IPS DF 19.7 (cell line): ENCODE results near the gene NFIB.

Experiments used
- DNase-seq: peaks from one replicate; pipeline ENCODE4 v3.0.0-alpha.2; 2013; ENCODE audit warnings: low read depth, low spot score

NFIB gene

DNA sequence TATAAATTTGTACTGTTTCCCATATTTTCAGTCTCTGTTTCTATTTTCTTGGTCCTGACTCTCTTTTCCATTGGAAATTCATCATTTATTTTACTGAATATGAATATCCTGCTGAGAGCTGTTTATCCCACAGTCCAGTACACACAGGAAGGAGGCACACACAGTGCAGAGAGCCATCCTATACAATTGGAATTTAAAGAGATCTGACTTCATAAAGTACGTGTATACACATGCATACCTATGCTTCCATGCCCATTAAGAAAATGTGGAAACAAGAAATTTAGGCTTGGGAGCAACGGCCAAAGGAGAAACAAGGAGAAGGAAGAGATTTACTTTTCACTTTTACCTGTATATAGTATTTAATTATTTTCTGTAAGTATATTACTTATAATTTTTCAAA lies 99.2 kb downstream of the NFIB start:
- DNase-seq: no peak

DNA sequence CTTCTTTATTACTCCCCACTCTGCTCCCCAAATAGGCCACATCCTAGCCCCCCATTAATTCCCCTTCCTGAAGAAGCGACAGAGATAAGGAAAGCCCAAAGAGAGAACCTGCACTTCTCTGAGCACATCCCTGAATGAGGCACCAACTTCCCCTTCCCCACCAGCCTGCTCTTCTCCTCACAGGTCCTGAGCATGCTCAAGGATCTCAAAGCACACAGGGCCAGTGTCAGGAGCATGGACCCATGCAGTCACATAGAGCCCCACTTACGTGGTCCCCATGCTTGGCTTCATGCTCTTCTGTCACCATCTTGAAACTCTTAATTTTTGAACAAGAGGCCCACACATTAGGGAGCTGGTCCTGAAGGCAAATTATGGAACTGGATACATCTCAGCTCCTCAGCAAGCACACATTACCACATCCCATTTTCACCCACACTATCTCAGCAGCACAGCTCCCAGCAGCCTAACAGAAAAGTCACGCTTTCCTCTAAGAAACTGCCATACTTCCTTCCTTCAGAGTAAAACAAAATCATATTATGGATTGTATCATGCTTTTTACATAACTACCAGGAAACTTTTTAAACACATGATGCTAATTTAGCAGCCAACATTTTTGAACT lies 99.8 kb downstream of the NFIB start:
- no peak for DNase-seq

DNA sequence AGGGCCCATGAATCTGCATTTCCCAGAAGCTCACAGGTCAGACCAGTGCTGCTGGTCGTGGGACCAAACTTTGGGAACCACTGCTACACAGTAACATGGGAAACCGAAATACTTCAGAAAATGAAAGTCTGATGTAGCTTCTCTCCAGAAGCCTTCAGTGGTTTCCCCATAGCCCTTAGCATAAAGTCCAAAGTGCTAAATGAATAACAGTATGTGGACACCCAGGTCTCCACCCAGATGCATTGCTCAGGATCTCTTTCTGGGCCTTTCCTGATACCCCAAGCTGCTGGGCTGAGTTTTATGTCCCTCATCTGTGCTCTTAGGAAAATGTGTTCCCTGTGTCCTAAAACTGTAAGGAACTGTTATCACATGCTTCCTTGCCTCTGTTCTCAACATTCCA lies 100.4 kb downstream of the NFIB start:
- no peak for DNase-seq

DNA sequence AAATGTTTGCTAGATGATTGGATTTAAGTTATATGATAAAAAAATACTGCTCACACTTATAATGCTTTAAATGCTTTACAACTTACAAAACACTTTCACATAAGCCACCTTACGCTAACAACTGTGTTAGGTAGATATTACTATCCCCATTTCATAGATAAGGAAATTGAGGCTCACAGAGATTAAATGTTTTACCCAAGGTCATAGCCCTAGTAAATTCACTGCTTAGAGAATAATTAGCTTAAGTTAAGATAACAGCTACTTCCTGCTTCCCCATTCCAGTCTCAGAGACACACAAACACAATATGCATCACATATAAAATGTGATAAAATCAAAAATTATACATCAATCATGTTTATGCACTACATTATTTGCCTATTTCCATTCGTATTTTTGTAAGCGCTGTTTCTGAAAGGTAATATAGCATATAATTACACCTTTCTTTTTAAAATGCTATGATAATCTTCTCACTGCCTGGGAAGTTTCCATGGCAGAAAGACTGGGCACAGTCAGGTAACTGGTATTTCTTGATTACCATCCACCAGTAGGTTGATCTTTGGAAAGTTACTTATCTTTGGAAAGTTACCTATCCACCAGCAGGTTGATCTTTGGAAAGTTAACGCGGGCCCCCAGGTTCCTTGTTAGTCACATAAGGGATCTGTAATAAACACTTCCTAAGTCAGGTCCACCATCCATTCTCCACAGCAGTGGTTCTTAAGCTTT lies 101.1 kb downstream of the NFIB start:
- no peak for DNase-seq

DNA sequence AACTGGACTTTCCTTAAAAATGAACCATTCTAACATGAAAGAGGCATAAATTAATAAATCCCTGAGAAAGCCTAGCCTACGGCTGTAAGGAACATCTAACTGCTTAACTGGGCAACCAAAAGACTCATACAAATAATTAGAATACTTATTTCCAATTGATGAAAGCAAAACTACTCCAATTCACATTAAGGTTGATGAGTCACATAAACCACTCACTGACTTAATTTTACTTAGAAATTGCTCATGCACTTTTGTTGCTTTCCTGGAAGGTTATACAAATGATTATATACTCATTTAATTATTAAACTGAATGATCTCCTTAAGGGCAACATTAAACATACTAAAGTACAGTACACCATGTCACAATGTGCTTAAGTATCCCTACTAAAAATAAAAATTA lies 101.9 kb downstream of the NFIB start:
- no peak for DNase-seq

DNA sequence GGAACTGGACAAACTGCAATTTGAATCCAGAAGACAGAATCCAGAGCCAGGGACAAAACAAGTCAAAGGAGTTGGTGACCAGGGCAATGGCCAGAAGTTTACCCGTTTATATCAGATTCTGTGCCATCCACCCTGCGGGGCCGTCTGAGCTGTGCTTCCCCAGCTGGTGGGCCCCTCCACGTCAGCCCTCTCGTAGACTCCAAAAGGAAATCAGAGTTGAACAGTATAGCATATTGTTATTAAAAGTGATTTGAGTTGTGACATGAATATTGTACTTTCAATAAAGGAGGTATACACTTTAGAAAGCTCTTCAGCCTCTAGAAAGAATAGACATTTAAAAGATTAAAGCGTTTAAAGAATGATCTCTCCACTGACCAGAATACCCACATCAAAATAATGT lies 102.4 kb downstream of the NFIB start:
- no peak for DNase-seq

DNA sequence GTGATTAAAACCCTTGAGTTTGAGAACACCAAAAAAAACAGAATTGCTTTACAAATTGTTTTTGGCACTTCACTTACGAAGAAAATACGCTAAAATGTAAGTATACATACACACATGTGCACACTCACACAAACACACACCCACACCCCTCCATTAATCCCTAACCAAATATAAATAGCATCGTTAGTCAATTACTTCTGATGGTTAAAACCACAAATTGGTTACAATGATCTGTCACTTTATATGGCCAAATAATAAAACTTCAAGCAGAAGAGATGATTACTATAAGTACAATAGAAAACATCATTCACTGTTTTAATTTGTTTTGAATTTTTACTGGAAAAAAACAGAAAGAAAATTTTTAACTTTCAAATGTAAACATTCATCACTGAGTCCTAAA lies 103.5 kb downstream of the NFIB start:
- DNase-seq: no peak

DNA sequence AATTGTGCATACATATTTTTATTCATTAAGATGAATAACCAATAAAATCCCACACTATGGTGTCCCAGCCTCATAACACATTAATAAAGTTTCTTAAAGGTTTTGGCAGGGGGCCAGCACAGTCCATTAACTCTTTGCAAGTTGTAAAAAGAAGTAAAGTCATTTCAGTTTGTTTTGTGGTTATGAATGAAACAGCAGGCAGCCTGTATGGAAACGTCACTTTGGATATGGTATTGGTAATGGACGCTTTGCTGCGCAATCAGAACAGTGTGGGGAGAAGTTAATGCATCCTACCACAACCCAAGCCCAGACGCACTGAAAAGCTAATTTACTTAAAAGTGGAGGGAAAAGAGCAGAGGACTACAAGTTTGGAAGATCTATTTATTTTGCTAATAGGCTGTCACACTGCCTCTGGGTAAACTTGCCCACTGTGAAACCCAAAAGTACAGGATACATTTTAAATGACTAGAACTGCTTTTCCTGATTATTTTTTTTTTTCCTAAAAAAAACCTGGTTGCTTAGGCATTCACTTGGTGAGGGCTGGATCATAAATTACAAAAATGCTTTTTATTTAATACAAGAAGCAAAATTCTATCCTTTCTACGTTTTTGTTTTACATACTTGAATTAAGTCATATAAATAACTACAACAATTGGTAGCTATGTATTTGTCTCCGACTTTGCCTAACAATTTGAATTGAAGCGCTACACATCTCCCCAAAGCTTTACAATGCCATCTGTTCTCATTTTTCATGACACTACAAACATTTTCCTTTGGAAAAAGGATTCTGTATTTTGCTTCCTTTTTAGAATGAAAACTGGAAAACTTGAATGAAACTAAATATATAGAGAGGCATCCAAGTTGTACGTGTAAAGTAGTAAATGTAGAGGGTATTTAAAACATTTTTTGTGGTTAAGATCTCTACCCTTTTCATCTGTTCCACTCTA lies 104.3 kb downstream of the NFIB start:
- no peak for DNase-seq

DNA sequence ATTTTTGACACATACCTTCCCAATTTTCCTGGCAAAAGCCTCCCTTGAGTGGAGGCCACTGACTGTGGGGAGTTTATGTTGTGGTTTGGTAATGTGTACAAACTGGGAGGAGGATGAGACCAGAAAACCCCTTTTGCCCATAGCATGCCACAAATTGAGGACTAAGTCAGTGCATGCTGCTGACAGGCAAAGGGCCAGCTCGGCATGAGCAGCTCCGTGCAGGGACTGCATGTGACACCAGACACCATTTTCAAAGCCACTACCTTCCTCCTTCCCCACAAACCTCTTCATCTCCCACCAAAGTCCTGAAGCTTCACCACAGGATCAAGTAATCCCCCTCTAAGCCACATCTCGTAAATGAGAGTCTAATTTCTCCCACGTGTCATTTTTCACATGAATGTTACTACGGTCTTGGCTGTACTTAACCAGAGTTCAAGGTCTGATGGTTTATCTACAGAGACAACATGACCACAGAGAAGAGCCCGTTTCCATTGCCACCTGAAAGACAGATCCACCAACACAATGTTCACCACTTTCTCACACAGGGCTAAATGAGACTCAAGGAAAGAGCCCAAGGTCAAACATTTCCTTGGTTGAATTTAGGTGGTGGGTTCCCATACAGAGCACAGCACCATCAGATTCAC lies 106.5 kb downstream of the NFIB start:
- DNase-seq: no peak

DNA sequence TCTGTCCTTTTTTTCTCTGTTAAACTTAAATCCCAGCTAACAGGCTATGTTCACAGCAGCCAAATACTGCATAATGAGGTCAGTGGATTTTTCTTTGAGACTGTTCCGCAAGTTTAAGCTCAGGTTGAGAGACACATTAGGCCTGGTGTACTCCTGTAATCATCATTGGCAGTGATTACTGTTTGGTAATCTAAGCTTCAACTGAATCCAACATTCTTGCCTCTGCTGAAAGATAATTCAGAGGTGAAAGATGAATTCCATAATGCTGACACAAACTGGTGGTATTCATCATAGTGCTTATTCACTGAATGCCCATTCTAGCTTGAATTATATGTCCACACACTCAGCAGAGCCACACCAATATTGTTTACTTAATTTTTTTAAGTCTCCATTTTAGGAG lies 108.5 kb downstream of the NFIB start:
- no peak for DNase-seq

DNA sequence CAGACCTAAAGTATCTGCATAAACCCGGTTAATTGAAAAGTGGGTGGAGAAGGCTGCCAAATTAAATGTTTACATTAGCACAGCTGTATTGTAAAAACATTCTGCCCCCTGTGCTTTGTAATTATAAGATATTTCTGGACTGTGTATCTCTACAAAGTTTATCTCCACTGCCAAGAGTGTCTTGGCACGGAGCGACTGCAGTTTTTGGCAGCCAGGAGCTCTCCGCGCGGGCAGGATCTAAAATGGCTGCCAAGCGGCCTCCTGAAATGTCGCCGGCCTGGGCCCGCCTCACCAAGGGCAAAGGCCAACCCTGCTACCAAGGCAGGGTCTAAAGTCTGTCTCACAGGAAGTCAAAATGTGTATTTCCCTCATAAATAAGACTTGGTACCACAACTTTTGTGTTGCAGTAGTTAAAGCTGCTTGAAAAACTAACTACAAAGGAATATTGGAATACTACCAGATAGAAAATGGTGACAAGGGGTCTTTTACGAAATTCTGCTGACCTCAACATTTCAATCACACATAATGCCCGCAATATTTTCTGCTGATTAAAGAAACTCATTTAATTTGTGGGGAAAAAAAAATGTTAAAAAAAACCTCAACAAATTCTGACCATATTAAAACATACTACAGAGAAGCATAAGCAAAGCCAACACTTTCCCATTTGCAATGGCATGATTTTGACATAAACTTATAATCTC lies 110.4 kb downstream of the NFIB start:
- DNase-seq: no peak

DNA sequence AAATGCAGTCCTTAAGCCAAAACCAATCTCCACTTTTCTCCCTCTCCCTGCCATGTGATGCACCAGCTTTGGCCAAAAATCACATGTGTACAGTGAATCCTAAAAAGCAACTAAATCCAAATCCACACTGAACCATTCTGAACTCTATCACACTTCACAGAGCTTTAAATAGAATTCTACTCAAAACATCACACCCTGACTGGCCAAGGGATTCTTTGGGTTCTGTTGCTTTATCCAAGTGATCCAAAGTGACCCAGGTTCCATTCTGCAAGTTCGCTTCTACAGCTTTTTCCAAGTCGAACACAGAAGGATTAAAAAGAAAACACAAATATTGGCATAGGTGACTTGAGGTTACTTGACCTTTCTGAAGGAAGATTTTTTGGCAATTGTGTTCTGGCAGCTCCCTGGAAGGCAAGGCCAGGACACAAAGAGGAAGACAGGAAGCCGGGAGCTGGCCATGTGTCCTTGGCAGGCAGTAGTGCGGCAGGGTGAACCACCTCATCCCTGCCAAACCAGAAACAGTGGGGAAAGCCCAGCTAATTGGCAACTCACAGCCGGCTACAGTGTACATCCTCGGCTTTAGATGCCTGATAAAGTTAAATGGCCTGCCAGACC lies 115.0 kb downstream of the NFIB start:
- no peak for DNase-seq

DNA sequence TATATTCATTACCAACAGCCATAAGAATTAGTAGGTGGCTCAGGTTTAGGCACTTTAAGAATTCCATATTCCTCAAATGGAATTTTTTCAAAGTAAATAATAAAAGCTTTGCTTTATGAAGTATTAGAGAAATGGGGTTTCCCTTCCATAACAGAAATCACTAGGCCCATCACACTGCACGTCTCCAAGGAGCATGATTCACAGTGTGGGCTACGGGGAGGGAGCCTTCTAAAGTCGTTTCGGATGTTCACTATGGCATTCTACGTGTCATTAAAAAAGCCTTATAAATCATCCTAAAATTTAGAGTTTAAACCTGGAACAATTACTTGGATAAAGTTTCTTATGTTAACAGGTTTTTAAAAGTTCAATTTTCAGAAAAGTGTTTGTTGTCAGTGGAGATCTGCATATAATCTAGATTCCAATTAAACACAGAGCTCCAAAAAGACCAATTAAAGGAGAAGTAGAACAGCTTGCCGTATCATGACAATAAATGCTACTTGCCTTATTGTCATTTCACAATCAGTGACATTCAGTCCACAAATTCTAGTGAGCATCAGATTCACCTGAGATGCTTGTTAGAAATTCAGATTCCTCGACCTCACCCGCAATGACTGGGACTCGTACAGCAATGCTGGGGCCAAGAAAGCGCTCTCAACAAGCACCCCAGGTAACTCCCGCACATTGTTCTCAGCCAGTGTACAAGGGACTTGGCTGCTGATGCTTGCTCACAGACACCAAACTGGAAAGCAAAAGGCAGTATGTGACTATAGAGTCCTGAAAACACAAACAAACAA lies 115.7 kb downstream of the NFIB start:
- no peak for DNase-seq

DNA sequence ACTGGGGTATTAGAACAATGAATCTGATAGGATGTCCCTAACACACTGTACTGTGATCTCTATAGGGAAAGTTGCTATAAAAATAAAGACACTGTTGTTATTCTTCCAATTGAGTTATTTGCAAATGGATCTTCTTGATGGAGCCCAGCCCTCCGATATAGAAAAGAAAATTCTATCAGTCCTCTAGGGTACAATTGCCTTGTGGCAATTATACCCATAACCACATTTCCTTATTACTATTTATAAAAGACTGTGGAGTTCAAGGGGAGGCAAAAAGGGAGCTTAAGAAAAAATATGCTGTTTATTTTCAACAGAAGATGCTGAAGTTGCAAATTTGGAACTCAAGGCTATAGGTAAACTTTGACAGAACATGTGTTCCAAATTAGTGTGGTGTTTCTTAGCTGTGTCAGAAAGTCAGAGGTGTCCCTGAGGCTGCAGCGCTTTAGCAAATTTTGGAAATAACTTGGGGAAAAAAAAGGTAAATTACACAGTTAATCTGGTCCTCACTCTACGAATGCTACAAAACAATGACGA lies 116.5 kb downstream of the NFIB start:
- DNase-seq: no peak

DNA sequence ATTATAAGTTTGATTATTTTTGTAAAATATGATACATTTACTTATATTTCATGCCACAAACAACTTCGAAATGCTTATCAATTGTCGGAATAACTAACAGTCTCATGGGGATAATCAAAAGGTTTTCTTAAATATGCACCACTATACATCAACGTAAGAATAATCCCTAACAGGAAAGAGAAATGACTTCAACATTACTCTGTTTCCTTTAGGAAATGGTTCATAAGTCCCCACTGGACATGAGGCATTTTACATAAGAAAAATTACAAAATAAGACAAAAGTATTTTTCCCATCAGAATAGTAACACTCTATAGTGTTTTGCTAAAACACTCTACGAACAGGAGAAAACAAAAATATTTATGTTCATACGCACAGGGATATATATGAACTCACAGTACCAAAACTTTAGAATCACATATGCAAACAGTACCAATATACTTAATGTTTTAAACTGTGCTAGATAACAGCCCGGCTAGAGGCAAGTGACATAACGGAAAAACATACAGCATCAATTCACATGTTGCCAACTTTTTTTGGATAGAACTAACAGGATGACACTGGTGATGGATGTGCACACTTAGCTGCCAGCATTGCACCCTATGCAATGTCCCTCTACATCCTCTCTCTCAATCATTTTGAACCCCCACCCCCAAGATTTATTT lies 120.5 kb downstream of the NFIB start:
- DNase-seq: no peak

DNA sequence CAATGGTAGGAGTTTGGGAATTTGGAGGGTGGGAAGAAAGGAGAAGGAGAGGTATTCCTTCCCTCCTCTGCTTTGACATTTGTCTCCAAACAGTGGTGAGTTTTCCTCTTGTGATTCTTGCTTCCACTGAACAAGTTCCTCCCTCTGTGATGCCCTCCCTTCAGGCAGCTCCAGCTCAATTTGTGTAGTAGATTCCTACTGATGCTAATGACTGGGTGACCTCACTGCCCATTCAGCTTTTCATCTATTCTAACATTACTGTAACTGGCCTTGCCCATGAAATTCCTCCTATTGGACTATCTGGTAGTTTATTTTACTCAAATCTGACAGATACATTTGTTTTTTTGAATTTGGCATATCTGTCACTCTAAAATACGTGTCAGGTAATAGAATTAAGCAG lies 121.4 kb downstream of the NFIB start:
- DNase-seq: no peak

DNA sequence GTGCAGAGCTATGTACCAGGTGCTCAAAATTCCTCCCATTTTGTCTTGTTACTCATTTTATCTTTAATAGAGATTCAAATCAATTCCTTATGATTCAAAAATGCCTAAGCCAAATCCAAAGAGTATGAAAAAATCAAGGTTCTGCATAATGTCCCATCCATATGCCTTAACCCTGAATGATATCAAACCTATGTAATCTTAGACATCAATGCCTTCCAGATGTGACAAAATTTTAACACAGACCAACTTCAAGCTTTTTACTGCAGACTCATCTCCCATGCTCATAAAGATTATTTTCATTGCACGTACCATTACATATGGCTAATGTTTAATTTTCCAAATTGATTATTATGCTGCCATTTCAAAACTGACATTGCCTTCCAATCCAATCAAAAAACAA lies 122.4 kb downstream of the NFIB start:
- no peak for DNase-seq

DNA sequence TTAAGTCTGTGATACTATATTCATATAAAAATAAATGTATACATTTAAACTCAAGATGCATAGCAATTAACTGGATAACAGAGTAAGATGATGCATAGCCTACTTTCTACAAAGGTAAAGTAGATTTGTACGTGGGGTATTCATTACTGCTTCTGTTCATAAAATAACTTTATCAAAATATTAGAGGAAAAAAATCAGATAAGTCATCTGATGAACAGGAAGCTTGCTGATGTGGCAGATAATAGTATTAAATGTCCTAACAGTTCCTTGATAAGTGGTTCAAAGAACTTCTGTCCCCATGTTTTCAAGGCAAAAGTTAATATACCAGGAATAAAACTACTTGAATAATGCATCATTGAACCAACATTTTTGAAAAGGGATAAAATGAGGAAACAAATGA lies 123.7 kb downstream of the NFIB start:
- no peak for DNase-seq

DNA sequence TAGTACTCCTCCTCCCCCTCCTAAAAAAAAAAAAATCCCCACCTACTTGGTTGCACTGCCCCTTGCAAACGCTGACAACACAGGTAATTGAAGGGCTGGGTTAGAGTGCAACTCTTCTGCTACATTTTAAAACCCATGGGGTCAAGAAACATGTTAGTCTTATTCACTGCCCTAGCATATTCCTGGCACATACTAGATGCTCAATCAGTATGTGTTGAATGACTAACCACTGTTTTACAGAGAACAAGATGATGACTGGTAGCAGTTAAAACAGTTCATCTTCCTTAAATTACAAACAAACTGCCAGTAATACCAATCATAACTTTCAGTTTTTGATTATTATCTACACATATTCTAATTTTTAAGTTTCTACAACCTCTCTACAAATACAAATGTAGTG lies 124.4 kb downstream of the NFIB start:
- DNase-seq: no peak
